SK-N-SH (cell line): Measurements from ENCODE around the gene CYCS. TPM values are rescaled to one million over a fixed set of nuclear protein-coding genes. Genes with fewer than 3 reads are reported as not detected.

Source experiments
- CTCF ChIA-PET: fragments of 300-600, 350-600 bp; formaldehyde crosslinking; extraction: SDS; loops from one replicate; lab custom pipeline; 2021; lab: Yijun Ruan, JAX
- POLR2A ChIA-PET: fragments of 350-600 bp; sonication (Branson Sonifier 250); formaldehyde crosslinking; extraction: SDS; loops from one replicate; lab custom pipeline; 2020; ENCODE audit warnings: antibody characterized with exemption, inconsistent platforms; lab: Yijun Ruan, JAX
- DNase-seq: peaks from one replicate; pipeline ENCODE4 v3.0.0; 2012
- H2AFZ ChIP-seq: fragments of 200-600 bp; sonication (generic); 2 replicates; pipeline ENCODE4 v1.8.1; 2016; ENCODE audit warnings: antibody characterized with exemption, mild to moderate bottlenecking, low read depth
- H3F3A ChIP-seq: fragments of 200-600 bp; sonication (generic); replicated peaks from 2 replicates; pipeline ENCODE3; 2016; ENCODE audit warnings: antibody characterized with exemption, mild to moderate bottlenecking; ENCODE audit not compliant: insufficient read depth
- H3K27ac ChIP-seq, 2 experiments: fragments of 200-500 bp in 1 of 2; fragments of 200-600 bp in 1 of 2; sonication (Bioruptor generic) in 1 of 2; sonication (generic), shearing (Covaris generic) in 1 of 2; 2 replicates each; pipeline versions ENCODE4 v1.5.1 to v1.6.1; 2014 to 2016; ENCODE audit warnings: low read depth in 2 of 2, inconsistent platforms in 1 of 2, low read length in 1 of 2, mild to moderate bottlenecking in 1 of 2, mixed read lengths in 1 of 2
- H3K27me3 ChIP-seq: fragments of 200-600 bp; sonication (generic), shearing (Covaris generic); 2 replicates; pipeline ENCODE4 v1.6.1; 2016; ENCODE audit warnings: mixed run types; ENCODE audit not compliant: insufficient read depth
- H3K36me3 ChIP-seq, 2 experiments: fragments of 200-500 bp in 1 of 2; fragments of 200-600 bp in 1 of 2; sonication (Bioruptor generic) in 1 of 2; sonication (generic) in 1 of 2; replicated peaks in 1 of 2; 2 replicates each; pipeline versions ENCODE3 to v1.5.1; 2014 to 2016; ENCODE audit warnings: low read length in 1 of 2, mild to moderate bottlenecking in 1 of 2; ENCODE audit not compliant: insufficient read depth in 2 of 2, control insufficient read depth in 1 of 2
- H3K4me1 ChIP-seq, 2 experiments: fragments of 200-500 bp in 1 of 2; fragments of 200-600 bp in 1 of 2; sonication (Bioruptor generic) in 1 of 2; sonication (generic), shearing (Covaris generic) in 1 of 2; 2 replicates each; pipeline versions ENCODE4 v1.5.1 to v1.6.1; 2014 to 2016; ENCODE audit warnings: low read depth in 1 of 2, low read length in 1 of 2, mixed run types in 1 of 2; ENCODE audit not compliant: insufficient read depth in 2 of 2, control insufficient read depth in 1 of 2
- H3K4me2 ChIP-seq: fragments of 200-600 bp; sonication (generic), shearing (Covaris generic); 2 replicates; pipeline ENCODE4 v1.6.1; 2017; ENCODE audit warnings: mixed run types
- H3K4me3 ChIP-seq, 2 experiments: fragments of 200-500 bp in 1 of 2; fragments of 200-600 bp in 1 of 2; sonication (Bioruptor generic) in 1 of 2; sonication (generic), shearing (Covaris generic) in 1 of 2; 2 replicates each; pipeline versions ENCODE4 v1.5.1 to v1.8.1; 2014 to 2016; ENCODE audit warnings: low read depth in 2 of 2, inconsistent platforms in 1 of 2, low read length in 1 of 2, mild to moderate bottlenecking in 1 of 2, mixed read lengths in 1 of 2, moderate library complexity in 1 of 2
- H3K79me2 ChIP-seq: fragments of 200-600 bp; sonication (generic); 2 replicates; pipeline ENCODE4 v1.8.1; 2017; ENCODE audit warnings: mild to moderate bottlenecking; ENCODE audit not compliant: insufficient read depth
- H3K9ac ChIP-seq: fragments of 200-600 bp; sonication (generic); 2 replicates; pipeline ENCODE4 v1.6.1; 2017; ENCODE audit warnings: mixed run types
- H3K9me2 ChIP-seq: fragments of 200-600 bp; sonication (generic); 2 replicates; pipeline ENCODE4 v1.6.1; 2017; ENCODE audit warnings: mixed run types
- H3K9me3 ChIP-seq: fragments of 200-600 bp; sonication (generic); 2 replicates; pipeline ENCODE4 v1.6.1; 2017; ENCODE audit warnings: mixed run types, mild to moderate bottlenecking, moderate library complexity
- H4K20me1 ChIP-seq: fragments of 200-600 bp; sonication (generic); 2 replicates; pipeline ENCODE4 v1.6.1; 2017; ENCODE audit warnings: mild to moderate bottlenecking, mixed run types; ENCODE audit not compliant: insufficient read depth
- CTCF ChIP-seq: fragments of 200-600 bp; sonication (generic); IDR thresholded peaks from 2 replicates; pipeline ENCODE4 v1.6.1; 2017; ENCODE audit warnings: antibody characterized with exemption, mild to moderate bottlenecking, moderate library complexity
- ELF1 ChIP-seq: IDR thresholded peaks from 2 replicates; pipeline ENCODE4 v1.4.0; 2012
- FOSL2 ChIP-seq: IDR thresholded peaks from 2 replicates; pipeline ENCODE4 v1.4.0; 2012; ENCODE audit warnings: low read depth, mild to moderate bottlenecking, moderate library complexity, borderline replicate concordance
- FOXJ3 ChIP-seq: sonication (generic); formaldehyde crosslinking; IDR thresholded peaks from 2 replicates; pipeline ENCODE4 v1.5.1; 2020; ENCODE audit warnings: mild to moderate bottlenecking, missing genetic modification reagents
- FOXM1 ChIP-seq: IDR thresholded peaks from 2 replicates; pipeline ENCODE4 v1.4.0; 2012; ENCODE audit warnings: low read depth, mild to moderate bottlenecking
- GABPA ChIP-seq: IDR thresholded peaks from 2 replicates; pipeline ENCODE4 v1.4.0; 2012; ENCODE audit warnings: low read depth, mild to moderate bottlenecking
- GATA2 ChIP-seq: sonication (generic); formaldehyde crosslinking; IDR thresholded peaks from 2 replicates; pipeline ENCODE4 v1.5.0; 2020; ENCODE audit warnings: mild to moderate bottlenecking, missing genetic modification reagents
- IRF3 ChIP-seq: fragments of 150-350 bp; IDR thresholded peaks from 2 replicates; pipeline ENCODE4 v1.6.1; 2016; ENCODE audit warnings: mild to moderate bottlenecking, low read depth, low read length
- JUND ChIP-seq: IDR thresholded peaks from 2 replicates; pipeline ENCODE4 v1.4.0; 2012
- MXI1 ChIP-seq: IDR thresholded peaks from 2 replicates; pipeline ENCODE4 v1.6.1; 2012; ENCODE audit warnings: mild to moderate bottlenecking, low read depth, low read length, improper control_type of control experiment
- NRF1 ChIP-seq: IDR thresholded peaks from 2 replicates; pipeline ENCODE4 v1.6.1; 2012; ENCODE audit warnings: low read depth, mild to moderate bottlenecking, low read length
- POLR2AphosphoS5 ChIP-seq: IDR thresholded peaks from 2 replicates; pipeline ENCODE4 v1.6.1; 2012; ENCODE audit warnings: low read depth, low read length
- RAD21 ChIP-seq: IDR thresholded peaks from 2 replicates; pipeline ENCODE4 v1.6.1; 2012; ENCODE audit warnings: mild to moderate bottlenecking, low read length
- RCOR1 ChIP-seq: fragments of 150-350 bp; IDR thresholded peaks from 2 replicates; pipeline ENCODE4 v1.6.1; 2017; ENCODE audit warnings: antibody characterized with exemption, low read length
- RFX5 ChIP-seq: IDR thresholded peaks from 2 replicates; pipeline ENCODE4 v1.6.1; 2012; ENCODE audit warnings: mild to moderate bottlenecking, improper control_type of control experiment, low read length
- SMC3 ChIP-seq: IDR thresholded peaks from 2 replicates; pipeline ENCODE4 v1.6.1; 2012; ENCODE audit warnings: low read depth, low read length, improper control_type of control experiment
- TAF1 ChIP-seq: IDR thresholded peaks from 2 replicates; pipeline ENCODE4 v1.6.1; 2012; ENCODE audit warnings: low read depth, mild to moderate bottlenecking, low read length, moderate library complexity, borderline replicate concordance
- TCF12 ChIP-seq: IDR thresholded peaks from 2 replicates; pipeline ENCODE4 v1.4.0; 2012
- USF2 ChIP-seq: fragments of 150-350 bp; IDR thresholded peaks from 2 replicates; pipeline ENCODE4 v1.6.1; 2017; ENCODE audit warnings: antibody characterized with exemption, low read length, low read depth, borderline replicate concordance
- YY1 ChIP-seq: IDR thresholded peaks from 2 replicates; pipeline ENCODE4 v1.4.0; 2012; ENCODE audit warnings: low read depth, mild to moderate bottlenecking
- WGBS: methylation state at CpG from one replicate; pipeline ENCODE4 v1.1.6; 2017; ENCODE audit warnings: low lambda C conversion rate; 5-methylcytosine and 5-hydroxymethylcytosine counted together
- polyA plus RNA-seq, 3 experiments: library from polyadenylated mRNA; depleted of rRNA; stranded (reverse); fragments of >200 nt; gene quantifications; 2 replicates each; pipeline ENCODE4 v1.2.3, GENCODE V29; 2012
- TF ChIP-seq, protein P1 (sequence below): IDR thresholded peaks from 2 replicates; pipeline ENCODE4 v1.6.1; 2012; ENCODE audit warnings: mild to moderate bottlenecking, low read depth, low read length, moderate library complexity
- TF ChIP-seq, protein P2 (sequence below): IDR thresholded peaks from 2 replicates; pipeline ENCODE4 v1.4.0; 2012; ENCODE audit warnings: low read depth, borderline replicate concordance
- TF ChIP-seq, protein P3 (sequence below): IDR thresholded peaks from 2 replicates; pipeline ENCODE4; 2012

Gene CYCS
- polyA plus RNA-seq, 1 of the 3 experiments (the other 2 are of a cell fraction), result 22.9 TPM

GRCh38 chr7:25093268-25093826 lies 31.7 kb downstream of the CYCS start:
- CTCF ChIA-PET, result interaction anchor here (0.6 to 14.5 kb wide), 78 partner anchors 10 to 1524 kb away, joined by 3 to 396 read pairs (median 5); partner anchors contain the start of genes CYCS, OSBPL3 and PALS2
- H3K4me3 ChIP-seq, result no peak overlapping the region
- POLR2A ChIA-PET, result interaction anchor here (2.4 kb wide), 1 partner anchor 32 kb away, joined by 8 read pairs; the partner anchor contains the start of gene CYCS
- TF ChIP-seq CTCF, result peak; percentile 99
- no peak for TF ChIP-seq POLR2AphosphoS5
- peak; percentile 38; the same call in 1 of the 2 replicates for TF ChIP-seq RFX5
- no peak for TF ChIP-seq NRF1
- TF ChIP-seq RCOR1, result 0 out of 2 replicates have a peak, but pooled peaks have one; percentile 40
- no peak for TF ChIP-seq GATA2 (CRISPR knock-in tag)
- TF ChIP-seq SMC3, result peak; percentile 78
- TF ChIP-seq IRF3, result no peak
- TF ChIP-seq, protein P1, sequence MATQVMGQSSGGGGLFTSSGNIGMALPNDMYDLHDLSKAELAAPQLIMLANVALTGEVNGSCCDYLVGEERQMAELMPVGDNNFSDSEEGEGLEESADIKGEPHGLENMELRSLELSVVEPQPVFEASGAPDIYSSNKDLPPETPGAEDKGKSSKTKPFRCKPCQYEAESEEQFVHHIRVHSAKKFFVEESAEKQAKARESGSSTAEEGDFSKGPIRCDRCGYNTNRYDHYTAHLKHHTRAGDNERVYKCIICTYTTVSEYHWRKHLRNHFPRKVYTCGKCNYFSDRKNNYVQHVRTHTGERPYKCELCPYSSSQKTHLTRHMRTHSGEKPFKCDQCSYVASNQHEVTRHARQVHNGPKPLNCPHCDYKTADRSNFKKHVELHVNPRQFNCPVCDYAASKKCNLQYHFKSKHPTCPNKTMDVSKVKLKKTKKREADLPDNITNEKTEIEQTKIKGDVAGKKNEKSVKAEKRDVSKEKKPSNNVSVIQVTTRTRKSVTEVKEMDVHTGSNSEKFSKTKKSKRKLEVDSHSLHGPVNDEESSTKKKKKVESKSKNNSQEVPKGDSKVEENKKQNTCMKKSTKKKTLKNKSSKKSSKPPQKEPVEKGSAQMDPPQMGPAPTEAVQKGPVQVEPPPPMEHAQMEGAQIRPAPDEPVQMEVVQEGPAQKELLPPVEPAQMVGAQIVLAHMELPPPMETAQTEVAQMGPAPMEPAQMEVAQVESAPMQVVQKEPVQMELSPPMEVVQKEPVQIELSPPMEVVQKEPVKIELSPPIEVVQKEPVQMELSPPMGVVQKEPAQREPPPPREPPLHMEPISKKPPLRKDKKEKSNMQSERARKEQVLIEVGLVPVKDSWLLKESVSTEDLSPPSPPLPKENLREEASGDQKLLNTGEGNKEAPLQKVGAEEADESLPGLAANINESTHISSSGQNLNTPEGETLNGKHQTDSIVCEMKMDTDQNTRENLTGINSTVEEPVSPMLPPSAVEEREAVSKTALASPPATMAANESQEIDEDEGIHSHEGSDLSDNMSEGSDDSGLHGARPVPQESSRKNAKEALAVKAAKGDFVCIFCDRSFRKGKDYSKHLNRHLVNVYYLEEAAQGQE, result no peak
- TF ChIP-seq MXI1, result peak; percentile 46; the same call in 1 of the 2 replicates
- no peak for TF ChIP-seq JUND
- no peak for TF ChIP-seq YY1
- peak; percentile 81 for TF ChIP-seq RAD21
- TF ChIP-seq TAF1, result no peak
- no peak for TF ChIP-seq FOSL2
- TF ChIP-seq ELF1, result no peak
- TF ChIP-seq FOXJ3 (CRISPR knock-in tag), result no peak
- no peak for TF ChIP-seq TCF12
- TF ChIP-seq, protein P2, sequence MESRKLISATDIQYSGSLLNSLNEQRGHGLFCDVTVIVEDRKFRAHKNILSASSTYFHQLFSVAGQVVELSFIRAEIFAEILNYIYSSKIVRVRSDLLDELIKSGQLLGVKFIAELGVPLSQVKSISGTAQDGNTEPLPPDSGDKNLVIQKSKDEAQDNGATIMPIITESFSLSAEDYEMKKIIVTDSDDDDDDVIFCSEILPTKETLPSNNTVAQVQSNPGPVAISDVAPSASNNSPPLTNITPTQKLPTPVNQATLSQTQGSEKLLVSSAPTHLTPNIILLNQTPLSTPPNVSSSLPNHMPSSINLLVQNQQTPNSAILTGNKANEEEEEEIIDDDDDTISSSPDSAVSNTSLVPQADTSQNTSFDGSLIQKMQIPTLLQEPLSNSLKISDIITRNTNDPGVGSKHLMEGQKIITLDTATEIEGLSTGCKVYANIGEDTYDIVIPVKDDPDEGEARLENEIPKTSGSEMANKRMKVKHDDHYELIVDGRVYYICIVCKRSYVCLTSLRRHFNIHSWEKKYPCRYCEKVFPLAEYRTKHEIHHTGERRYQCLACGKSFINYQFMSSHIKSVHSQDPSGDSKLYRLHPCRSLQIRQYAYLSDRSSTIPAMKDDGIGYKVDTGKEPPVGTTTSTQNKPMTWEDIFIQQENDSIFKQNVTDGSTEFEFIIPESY, result no peak
- no peak for TF ChIP-seq GABPA
- no peak for TF ChIP-seq USF2
- TF ChIP-seq, protein P3, sequence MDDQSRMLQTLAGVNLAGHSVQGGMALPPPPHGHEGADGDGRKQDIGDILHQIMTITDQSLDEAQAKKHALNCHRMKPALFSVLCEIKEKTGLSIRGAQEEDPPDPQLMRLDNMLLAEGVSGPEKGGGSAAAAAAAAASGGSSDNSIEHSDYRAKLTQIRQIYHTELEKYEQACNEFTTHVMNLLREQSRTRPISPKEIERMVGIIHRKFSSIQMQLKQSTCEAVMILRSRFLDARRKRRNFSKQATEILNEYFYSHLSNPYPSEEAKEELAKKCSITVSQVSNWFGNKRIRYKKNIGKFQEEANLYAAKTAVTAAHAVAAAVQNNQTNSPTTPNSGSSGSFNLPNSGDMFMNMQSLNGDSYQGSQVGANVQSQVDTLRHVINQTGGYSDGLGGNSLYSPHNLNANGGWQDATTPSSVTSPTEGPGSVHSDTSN, result no peak
- TF ChIP-seq FOXM1, result no peak

More at GRCh38 chr7:25093268-25093826, 31.7 kb downstream of the CYCS start:
- Histone ChIP-seq H3K9ac (no peak overlapping the region), H3K9me3 (no peaks in the 10 kb centered on the region), H2AFZ (no peak overlapping the region), H3K27ac (no peak overlapping the region), H3K79me2 (no peaks in the 10 kb centered on the region), H3F3A (no peaks in the 10 kb centered on the region), H3K4me2 (no peak overlapping the region), H3K4me1 (peaks cover 0 to 6% of the 10 kb centered on the region in 2 experiments; a peak in 1 of 4 replicates), H3K36me3 (no peaks in the 10 kb centered on the region), H3K9me2 (no peaks in the 10 kb centered on the region), H3K27me3 (no peaks in the 10 kb centered on the region), H4K20me1 (no peaks in the 10 kb centered on the region)
- DNase-seq, result peak; percentile 83
- WGBS, result 65% methylated on average over 6 of the region's 6 CpGs
